SK-N-SH (cell line): ENCODE results near the gene STAMBP.

Source experiments
- CHD2 ChIP-seq: fragments of 150-350 bp; IDR thresholded peaks from 2 replicates; pipeline ENCODE4 v1.6.1; 2018; ENCODE audit warnings: low read length; ENCODE audit not compliant: partially characterized antibody
- FOXJ3 ChIP-seq: sonication (generic); formaldehyde crosslinking; IDR thresholded peaks from 2 replicates; pipeline ENCODE4 v1.5.1; 2020; ENCODE audit warnings: mild to moderate bottlenecking, missing genetic modification reagents
- MXI1 ChIP-seq: IDR thresholded peaks from 2 replicates; pipeline ENCODE4 v1.6.1; 2012; ENCODE audit warnings: mild to moderate bottlenecking, low read depth, low read length, improper control_type of control experiment
- RCOR1 ChIP-seq: fragments of 150-350 bp; IDR thresholded peaks from 2 replicates; pipeline ENCODE4 v1.6.1; 2017; ENCODE audit warnings: antibody characterized with exemption, low read length
- TF ChIP-seq, protein P1 (sequence below): fragments of 200-600 bp; sonication (generic); IDR thresholded peaks from 2 replicates; pipeline ENCODE4 v1.6.1; 2017; ENCODE audit warnings: antibody characterized with exemption, mild to moderate bottlenecking, moderate library complexity
- TF ChIP-seq, protein P2 (sequence below): IDR thresholded peaks from 2 replicates; pipeline ENCODE4 v1.4.0; 2012; ENCODE audit warnings: low read depth, borderline replicate concordance

DNA sequence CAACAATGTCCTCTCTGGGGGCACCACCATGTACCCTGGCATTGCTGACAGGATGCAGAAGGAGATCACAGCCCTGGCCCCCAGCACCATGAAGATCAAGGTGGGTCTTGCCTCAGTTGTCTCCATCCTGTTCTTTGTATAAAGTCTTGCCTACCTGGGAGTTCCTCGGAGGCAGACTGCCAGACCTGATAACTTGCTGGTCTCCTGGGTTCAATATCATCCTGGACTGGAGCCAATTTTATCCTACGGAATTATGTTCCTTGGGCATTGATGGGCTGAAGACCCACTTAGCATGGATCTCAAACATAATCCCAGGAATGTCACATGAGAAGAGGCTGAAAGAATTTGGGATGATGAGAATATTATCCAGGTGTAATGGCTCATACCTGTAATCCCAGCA, 87.9 kb downstream of the STAMBP start:
- TF ChIP-seq FOXJ3 (CRISPR knock-in tag): no peak
- TF ChIP-seq RCOR1: no peak
- TF ChIP-seq, protein P1, sequence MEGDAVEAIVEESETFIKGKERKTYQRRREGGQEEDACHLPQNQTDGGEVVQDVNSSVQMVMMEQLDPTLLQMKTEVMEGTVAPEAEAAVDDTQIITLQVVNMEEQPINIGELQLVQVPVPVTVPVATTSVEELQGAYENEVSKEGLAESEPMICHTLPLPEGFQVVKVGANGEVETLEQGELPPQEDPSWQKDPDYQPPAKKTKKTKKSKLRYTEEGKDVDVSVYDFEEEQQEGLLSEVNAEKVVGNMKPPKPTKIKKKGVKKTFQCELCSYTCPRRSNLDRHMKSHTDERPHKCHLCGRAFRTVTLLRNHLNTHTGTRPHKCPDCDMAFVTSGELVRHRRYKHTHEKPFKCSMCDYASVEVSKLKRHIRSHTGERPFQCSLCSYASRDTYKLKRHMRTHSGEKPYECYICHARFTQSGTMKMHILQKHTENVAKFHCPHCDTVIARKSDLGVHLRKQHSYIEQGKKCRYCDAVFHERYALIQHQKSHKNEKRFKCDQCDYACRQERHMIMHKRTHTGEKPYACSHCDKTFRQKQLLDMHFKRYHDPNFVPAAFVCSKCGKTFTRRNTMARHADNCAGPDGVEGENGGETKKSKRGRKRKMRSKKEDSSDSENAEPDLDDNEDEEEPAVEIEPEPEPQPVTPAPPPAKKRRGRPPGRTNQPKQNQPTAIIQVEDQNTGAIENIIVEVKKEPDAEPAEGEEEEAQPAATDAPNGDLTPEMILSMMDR: no peak
- TF ChIP-seq MXI1: no peak
- no peak for TF ChIP-seq CHD2
- TF ChIP-seq, protein P2, sequence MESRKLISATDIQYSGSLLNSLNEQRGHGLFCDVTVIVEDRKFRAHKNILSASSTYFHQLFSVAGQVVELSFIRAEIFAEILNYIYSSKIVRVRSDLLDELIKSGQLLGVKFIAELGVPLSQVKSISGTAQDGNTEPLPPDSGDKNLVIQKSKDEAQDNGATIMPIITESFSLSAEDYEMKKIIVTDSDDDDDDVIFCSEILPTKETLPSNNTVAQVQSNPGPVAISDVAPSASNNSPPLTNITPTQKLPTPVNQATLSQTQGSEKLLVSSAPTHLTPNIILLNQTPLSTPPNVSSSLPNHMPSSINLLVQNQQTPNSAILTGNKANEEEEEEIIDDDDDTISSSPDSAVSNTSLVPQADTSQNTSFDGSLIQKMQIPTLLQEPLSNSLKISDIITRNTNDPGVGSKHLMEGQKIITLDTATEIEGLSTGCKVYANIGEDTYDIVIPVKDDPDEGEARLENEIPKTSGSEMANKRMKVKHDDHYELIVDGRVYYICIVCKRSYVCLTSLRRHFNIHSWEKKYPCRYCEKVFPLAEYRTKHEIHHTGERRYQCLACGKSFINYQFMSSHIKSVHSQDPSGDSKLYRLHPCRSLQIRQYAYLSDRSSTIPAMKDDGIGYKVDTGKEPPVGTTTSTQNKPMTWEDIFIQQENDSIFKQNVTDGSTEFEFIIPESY: no peak
